ENCODE results near the gene ADK.

- TF ChIP-seq, protein P1, sequence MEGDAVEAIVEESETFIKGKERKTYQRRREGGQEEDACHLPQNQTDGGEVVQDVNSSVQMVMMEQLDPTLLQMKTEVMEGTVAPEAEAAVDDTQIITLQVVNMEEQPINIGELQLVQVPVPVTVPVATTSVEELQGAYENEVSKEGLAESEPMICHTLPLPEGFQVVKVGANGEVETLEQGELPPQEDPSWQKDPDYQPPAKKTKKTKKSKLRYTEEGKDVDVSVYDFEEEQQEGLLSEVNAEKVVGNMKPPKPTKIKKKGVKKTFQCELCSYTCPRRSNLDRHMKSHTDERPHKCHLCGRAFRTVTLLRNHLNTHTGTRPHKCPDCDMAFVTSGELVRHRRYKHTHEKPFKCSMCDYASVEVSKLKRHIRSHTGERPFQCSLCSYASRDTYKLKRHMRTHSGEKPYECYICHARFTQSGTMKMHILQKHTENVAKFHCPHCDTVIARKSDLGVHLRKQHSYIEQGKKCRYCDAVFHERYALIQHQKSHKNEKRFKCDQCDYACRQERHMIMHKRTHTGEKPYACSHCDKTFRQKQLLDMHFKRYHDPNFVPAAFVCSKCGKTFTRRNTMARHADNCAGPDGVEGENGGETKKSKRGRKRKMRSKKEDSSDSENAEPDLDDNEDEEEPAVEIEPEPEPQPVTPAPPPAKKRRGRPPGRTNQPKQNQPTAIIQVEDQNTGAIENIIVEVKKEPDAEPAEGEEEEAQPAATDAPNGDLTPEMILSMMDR (IDR thresholded peaks at IDR 0.05): no peak
- TF ChIP-seq POLR2A (IDR thresholded peaks at IDR 0.05): no peak
Measured at GRCh38 chr10:74305730-74306129, 154.7 kb downstream of the ADK start.

All from thyroid gland (tissue), 4 donors.